Neural cell (in vitro differentiated cells): ENCODE data around the gene TMEM238L. TPM values are rescaled to one million over a fixed set of nuclear protein-coding genes. Genes with fewer than 3 reads are reported as not detected.

Source experiments
- H2AFZ ChIP-seq: fragments of 200-600, 300-800 bp; sonication (generic), shearing (Covaris generic); 2 replicates; pipeline ENCODE4 v1.6.0; 2014; ENCODE audit warnings: low read depth, mild to moderate bottlenecking, antibody characterized with exemption, low read length, moderate library complexity
- H3F3A ChIP-seq: fragments of 200-600 bp; shearing (Covaris generic); 2 replicates; pipeline ENCODE4 v1.6.1; 2016; ENCODE audit warnings: mild to moderate bottlenecking, moderate library complexity, mixed read lengths, antibody characterized with exemption, low read length; ENCODE audit not compliant: insufficient read depth, poor library complexity, severe bottlenecking
- H3K27ac ChIP-seq: fragments of 200-600, 300-800 bp; sonication (generic), shearing (Covaris generic); 2 replicates; pipeline ENCODE4 v1.5.1; 2014; ENCODE audit warnings: mild to moderate bottlenecking, low read length, moderate library complexity
- H3K27me3 ChIP-seq: fragments of 300-800, 200-600 bp; sonication (generic), shearing (Covaris generic); 2 replicates; pipeline ENCODE4 v1.6.0; 2014; ENCODE audit warnings: mild to moderate bottlenecking, low read depth, low read length, moderate library complexity; ENCODE audit not compliant: insufficient read depth
- H3K36me3 ChIP-seq: fragments of 300-800, 200-600 bp; sonication (generic), shearing (Covaris generic); 2 replicates; pipeline ENCODE4 v1.5.1; 2014; ENCODE audit warnings: mild to moderate bottlenecking, antibody characterized with exemption, low read length, moderate library complexity; ENCODE audit not compliant: insufficient read depth
- H3K4me2 ChIP-seq: fragments of 300-800, 200-600 bp; sonication (generic), shearing (Covaris generic); 2 replicates; pipeline ENCODE4 v1.6.0; 2014; ENCODE audit warnings: mild to moderate bottlenecking, low read length
- H3K4me3 ChIP-seq: fragments of 300-800, 200-600 bp; sonication (generic), shearing (Covaris generic); 2 replicates; pipeline ENCODE4 v1.5.1; 2014; ENCODE audit warnings: mild to moderate bottlenecking, low read length, moderate library complexity
- H3K79me2 ChIP-seq: fragments of 200-600 bp; shearing (Covaris generic); replicated peaks from 2 replicates; pipeline ENCODE4 v1.6.0; 2014; ENCODE audit warnings: mild to moderate bottlenecking, low read length, moderate library complexity; ENCODE audit not compliant: insufficient read depth
- H3K9ac ChIP-seq: fragments of 300-800, 200-600 bp; sonication (generic), shearing (Covaris generic); 2 replicates; pipeline ENCODE4 v1.6.1; 2016; ENCODE audit warnings: mild to moderate bottlenecking, low read length, mixed read lengths
- H3K9me2 ChIP-seq: fragments of 200-600 bp; shearing (Covaris generic); 2 replicates; pipeline ENCODE4 v1.6.1; 2016; ENCODE audit warnings: mild to moderate bottlenecking, low read length, mixed read lengths; ENCODE audit not compliant: insufficient read depth
- H3K9me3 ChIP-seq: fragments of 200-600, 300-800 bp; sonication (generic), shearing (Covaris generic); 2 replicates; pipeline ENCODE4 v1.6.1; 2016; ENCODE audit warnings: mild to moderate bottlenecking, mixed run types, low read length, moderate library complexity, mixed read lengths
- H4K20me1 ChIP-seq: fragments of 200-600 bp; shearing (Covaris generic); 2 replicates; pipeline ENCODE4 v1.6.1; 2016; ENCODE audit warnings: mild to moderate bottlenecking, mixed run types; ENCODE audit not compliant: insufficient read depth
- EP300 ChIP-seq: fragments of 450-650 bp; conservative IDR thresholded peaks from 2 replicates; pipeline ENCODE4 v1.6.1; 2014; ENCODE audit warnings: antibody characterized with exemption, mild to moderate bottlenecking, moderate library complexity; ENCODE audit not compliant: poor library complexity, severe bottlenecking
- EZH2 ChIP-seq: fragments of 200-600, 300-800 bp; shearing (Covaris generic), sonication (generic); IDR thresholded peaks from 2 replicates; pipeline ENCODE4 v1.6.1; 2014; ENCODE audit warnings: antibody characterized with exemption, low read length, borderline replicate concordance, mild to moderate bottlenecking; ENCODE audit not compliant: insufficient read depth, poor library complexity, severe bottlenecking
- MXI1 ChIP-seq: fragments of 450-650 bp; conservative IDR thresholded peaks from 2 replicates; pipeline ENCODE4 v1.6.1; 2014; ENCODE audit warnings: antibody characterized with exemption, mild to moderate bottlenecking; ENCODE audit not compliant: poor library complexity, severe bottlenecking
- POLR2AphosphoS5 ChIP-seq: IDR thresholded peaks from 2 replicates; pipeline ENCODE4 v1.6.1; 2012
- RAD21 ChIP-seq: fragments of 450-650 bp; conservative IDR thresholded peaks from 2 replicates; pipeline ENCODE4 v1.6.1; 2014; ENCODE audit warnings: antibody characterized with exemption, mild to moderate bottlenecking, moderate library complexity
- SMC3 ChIP-seq: fragments of 450-650 bp; conservative IDR thresholded peaks from 2 replicates; pipeline ENCODE4 v1.6.1; 2014; ENCODE audit warnings: antibody characterized with exemption, mild to moderate bottlenecking, moderate library complexity; ENCODE audit not compliant: poor library complexity
- TAF1 ChIP-seq: IDR thresholded peaks from 2 replicates; pipeline ENCODE4 v1.6.1; 2012; ENCODE audit warnings: low read depth
- polyA plus RNA-seq: library from polyadenylated mRNA; depleted of rRNA; stranded (reverse); fragments of >200 nt; gene quantifications from 2 replicates; pipeline ENCODE4 v1.2.3, GENCODE V29; 2014
- TF ChIP-seq, protein P1 (sequence below): fragments of 450-650 bp; IDR thresholded peaks from 2 replicates; pipeline ENCODE4 v1.5.1; 2014; ENCODE audit warnings: antibody characterized with exemption, mild to moderate bottlenecking, moderate library complexity; ENCODE audit not compliant: poor library complexity, severe bottlenecking
- TF ChIP-seq, protein P2 (sequence below): IDR thresholded peaks from 2 replicates; pipeline ENCODE4 v1.6.1; 2012; ENCODE audit warnings: borderline replicate concordance

The TMEM238L gene
- polyA plus RNA-seq, 1 donor from 2014 or later = not detected

DNA sequence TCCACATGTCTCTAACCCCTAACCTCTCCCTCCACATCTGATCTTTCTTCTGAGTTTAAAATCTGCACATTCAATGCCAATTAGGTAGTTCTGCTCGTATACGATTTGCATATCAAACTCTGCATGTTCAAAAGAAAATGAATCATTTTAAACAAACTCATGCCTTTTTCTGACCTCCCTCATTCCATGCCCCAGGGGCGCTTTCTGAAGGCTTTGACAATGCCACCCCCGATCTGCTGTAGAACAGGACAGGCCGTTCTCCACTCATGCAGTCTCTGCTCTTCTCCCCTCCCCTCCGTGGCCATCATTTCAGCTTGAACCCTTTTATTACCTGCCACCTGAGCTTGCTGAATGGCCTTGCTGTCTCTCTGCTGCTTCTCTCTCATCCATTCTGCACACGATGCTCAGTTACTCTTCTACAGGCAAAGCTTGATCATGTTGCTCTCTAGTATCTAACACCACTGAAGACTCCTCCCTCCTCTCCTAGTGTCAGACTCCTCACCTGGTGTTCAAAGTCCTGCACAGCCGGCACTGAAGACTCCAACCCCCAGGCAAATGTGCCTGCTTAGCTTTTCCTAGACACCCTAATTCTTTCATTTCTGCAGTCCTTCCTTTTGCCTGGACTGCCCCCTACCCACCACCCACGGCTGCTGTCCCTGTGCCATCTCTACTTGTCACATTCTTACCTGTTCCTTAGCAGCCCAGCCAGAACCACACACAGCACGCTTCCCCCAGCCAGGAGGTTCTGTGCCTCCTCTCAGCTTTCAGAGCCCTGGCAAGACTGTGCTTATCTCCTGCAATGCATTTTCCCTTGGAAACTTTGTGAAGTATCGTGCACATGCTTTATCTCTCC, 6.2 kb downstream of the TMEM238L start:
- Histone ChIP-seq H3K36me3 (no peaks in the 10 kb centered on the region), H3K27me3 (no peaks in the 10 kb centered on the region), H3K27ac (no peak overlapping the region), H4K20me1 (no peaks in the 10 kb centered on the region), H3K9me3 (no peaks in the 10 kb centered on the region), H3K79me2 (no peaks in the 10 kb centered on the region), H3K9ac (no peak overlapping the region), H3K4me3 (no peak overlapping the region), H3K9me2 (no peaks in the 10 kb centered on the region), H2AFZ (no peak overlapping the region), H3K4me2 (no peak overlapping the region), H3F3A (no peaks in the 10 kb centered on the region)
- TF ChIP-seq EP300 = no peak
- no peak for TF ChIP-seq POLR2AphosphoS5
- TF ChIP-seq EZH2 = no peak
- TF ChIP-seq SMC3 = no peak
- no peak for TF ChIP-seq MXI1
- no peak for TF ChIP-seq RAD21
- TF ChIP-seq, protein P1, sequence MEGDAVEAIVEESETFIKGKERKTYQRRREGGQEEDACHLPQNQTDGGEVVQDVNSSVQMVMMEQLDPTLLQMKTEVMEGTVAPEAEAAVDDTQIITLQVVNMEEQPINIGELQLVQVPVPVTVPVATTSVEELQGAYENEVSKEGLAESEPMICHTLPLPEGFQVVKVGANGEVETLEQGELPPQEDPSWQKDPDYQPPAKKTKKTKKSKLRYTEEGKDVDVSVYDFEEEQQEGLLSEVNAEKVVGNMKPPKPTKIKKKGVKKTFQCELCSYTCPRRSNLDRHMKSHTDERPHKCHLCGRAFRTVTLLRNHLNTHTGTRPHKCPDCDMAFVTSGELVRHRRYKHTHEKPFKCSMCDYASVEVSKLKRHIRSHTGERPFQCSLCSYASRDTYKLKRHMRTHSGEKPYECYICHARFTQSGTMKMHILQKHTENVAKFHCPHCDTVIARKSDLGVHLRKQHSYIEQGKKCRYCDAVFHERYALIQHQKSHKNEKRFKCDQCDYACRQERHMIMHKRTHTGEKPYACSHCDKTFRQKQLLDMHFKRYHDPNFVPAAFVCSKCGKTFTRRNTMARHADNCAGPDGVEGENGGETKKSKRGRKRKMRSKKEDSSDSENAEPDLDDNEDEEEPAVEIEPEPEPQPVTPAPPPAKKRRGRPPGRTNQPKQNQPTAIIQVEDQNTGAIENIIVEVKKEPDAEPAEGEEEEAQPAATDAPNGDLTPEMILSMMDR = no peak
- TF ChIP-seq, protein P2, sequence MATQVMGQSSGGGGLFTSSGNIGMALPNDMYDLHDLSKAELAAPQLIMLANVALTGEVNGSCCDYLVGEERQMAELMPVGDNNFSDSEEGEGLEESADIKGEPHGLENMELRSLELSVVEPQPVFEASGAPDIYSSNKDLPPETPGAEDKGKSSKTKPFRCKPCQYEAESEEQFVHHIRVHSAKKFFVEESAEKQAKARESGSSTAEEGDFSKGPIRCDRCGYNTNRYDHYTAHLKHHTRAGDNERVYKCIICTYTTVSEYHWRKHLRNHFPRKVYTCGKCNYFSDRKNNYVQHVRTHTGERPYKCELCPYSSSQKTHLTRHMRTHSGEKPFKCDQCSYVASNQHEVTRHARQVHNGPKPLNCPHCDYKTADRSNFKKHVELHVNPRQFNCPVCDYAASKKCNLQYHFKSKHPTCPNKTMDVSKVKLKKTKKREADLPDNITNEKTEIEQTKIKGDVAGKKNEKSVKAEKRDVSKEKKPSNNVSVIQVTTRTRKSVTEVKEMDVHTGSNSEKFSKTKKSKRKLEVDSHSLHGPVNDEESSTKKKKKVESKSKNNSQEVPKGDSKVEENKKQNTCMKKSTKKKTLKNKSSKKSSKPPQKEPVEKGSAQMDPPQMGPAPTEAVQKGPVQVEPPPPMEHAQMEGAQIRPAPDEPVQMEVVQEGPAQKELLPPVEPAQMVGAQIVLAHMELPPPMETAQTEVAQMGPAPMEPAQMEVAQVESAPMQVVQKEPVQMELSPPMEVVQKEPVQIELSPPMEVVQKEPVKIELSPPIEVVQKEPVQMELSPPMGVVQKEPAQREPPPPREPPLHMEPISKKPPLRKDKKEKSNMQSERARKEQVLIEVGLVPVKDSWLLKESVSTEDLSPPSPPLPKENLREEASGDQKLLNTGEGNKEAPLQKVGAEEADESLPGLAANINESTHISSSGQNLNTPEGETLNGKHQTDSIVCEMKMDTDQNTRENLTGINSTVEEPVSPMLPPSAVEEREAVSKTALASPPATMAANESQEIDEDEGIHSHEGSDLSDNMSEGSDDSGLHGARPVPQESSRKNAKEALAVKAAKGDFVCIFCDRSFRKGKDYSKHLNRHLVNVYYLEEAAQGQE = no peak
- TF ChIP-seq TAF1 = no peak

GRCh38 chr17:10793816-10794215, 10.1 kb downstream of the TMEM238L start:
- Histone ChIP-seq H3K79me2 (no peaks in the 10 kb centered on the region), H3K27ac (no peak overlapping the region), H3K9me2 (no peaks in the 10 kb centered on the region), H3K36me3 (no peaks in the 10 kb centered on the region), H3K9ac (no peak overlapping the region), H3K4me3 (no peak overlapping the region), H3F3A (no peaks in the 10 kb centered on the region), H3K9me3 (no peaks in the 10 kb centered on the region), H4K20me1 (no peaks in the 10 kb centered on the region), H3K4me2 (no peak overlapping the region), H2AFZ (no peak overlapping the region), H3K27me3 (no peaks in the 10 kb centered on the region)
- TF ChIP-seq SMC3 (no peak), RAD21 (no peak), EP300 (no peak), MXI1 (no peak), POLR2AphosphoS5 (no peak), TAF1 (no peak), EZH2 (no peak)
- TF ChIP-seq, protein P2 = no peak
- TF ChIP-seq, protein P1 = no peak
